DND-41 (cell line): ENCODE results near the gene BACE1.
"Not testable (repeated sequence)": the region's sequence is repeated elsewhere in the genome, so short reads cannot be mapped to it uniquely, and the experiment has no call there.

Experiments
- ATAC-seq: fragments of 200-7000 bp; cut with Tn5 transposase; 3 replicates; pipeline ENCODE4 v1.9.1; 2021; ENCODE audit warnings: low read depth; ENCODE audit not compliant: insufficient read depth
- DNase-seq: peaks from one replicate; pipeline ENCODE4 v3.0.0-alpha.2; 2020
- H2AFZ ChIP-seq: 2 replicates; pipeline ENCODE4 v1.6.0; 2012; ENCODE audit warnings: low read depth, low read length
- H3K27ac ChIP-seq: 2 replicates; pipeline ENCODE4 v1.5.1; 2012; ENCODE audit warnings: low read length, inconsistent platforms
- H3K27me3 ChIP-seq: fragments of 200-600 bp; sonication (generic); 2 replicates; pipeline ENCODE4 v1.6.0; 2012; ENCODE audit warnings: low read length, mild to moderate bottlenecking, inconsistent platforms; ENCODE audit not compliant: insufficient read depth, poor library complexity
- H3K36me3 ChIP-seq: 2 replicates; pipeline ENCODE4 v1.5.1; 2012; ENCODE audit warnings: low read length, inconsistent platforms; ENCODE audit not compliant: insufficient read depth
- H3K4me1 ChIP-seq: 2 replicates; pipeline ENCODE4 v1.5.1; 2012; ENCODE audit warnings: mild to moderate bottlenecking, low read length; ENCODE audit not compliant: insufficient read depth
- H3K4me2 ChIP-seq: 2 replicates; pipeline ENCODE4 v1.6.0; 2012; ENCODE audit warnings: mild to moderate bottlenecking, moderate library complexity, low read length, inconsistent platforms; ENCODE audit not compliant: insufficient read depth
- H3K4me3 ChIP-seq, 2 experiments: fragments of 200-600 bp in 1 of 2; shearing (Covaris generic) in 1 of 2; 2 replicates each; pipeline ENCODE4 v1.5.1; 2012 to 2016; ENCODE audit warnings: inconsistent platforms in 2 of 2, low read length in 2 of 2, mild to moderate bottlenecking in 2 of 2, low read depth in 1 of 2, moderate library complexity in 1 of 2
- H3K79me2 ChIP-seq: 2 replicates; pipeline ENCODE4 v1.6.0; 2012; ENCODE audit warnings: low read length, inconsistent platforms; ENCODE audit not compliant: insufficient read depth
- H3K9ac ChIP-seq: 2 replicates; pipeline ENCODE4 v1.6.0; 2012; ENCODE audit warnings: low read depth, mild to moderate bottlenecking, inconsistent platforms, low read length, moderate library complexity
- H3K9me3 ChIP-seq: 2 replicates; pipeline ENCODE4 v1.5.1; 2012; ENCODE audit warnings: low read length, moderate library complexity, mild to moderate bottlenecking, inconsistent platforms; ENCODE audit not compliant: insufficient read depth, severe bottlenecking
- H4K20me1 ChIP-seq: 2 replicates; pipeline ENCODE4 v1.6.0; 2012; ENCODE audit warnings: low read length; ENCODE audit not compliant: insufficient read depth
- CTCF ChIP-seq: IDR thresholded peaks from 2 replicates; pipeline ENCODE4 v1.5.1; 2012; ENCODE audit warnings: borderline replicate concordance, low read length, moderate library complexity, mild to moderate bottlenecking; ENCODE audit not compliant: poor library complexity, severe bottlenecking; ENCODE audit errors: extremely low read depth
- EZH2 ChIP-seq: IDR thresholded peaks from 3 replicates; pipeline ENCODE4 v1.6.1; 2012; ENCODE audit warnings: borderline replicate concordance, low read depth, mild to moderate bottlenecking, moderate library complexity, low read length, inconsistent platforms; ENCODE audit not compliant: severe bottlenecking

Gene BACE1

GRCh38 chr11:117269856-117270255 lies 46.2 kb downstream of the BACE1 start:
- no peak overlapping the region for H3K4me2 ChIP-seq
- H3K36me3 ChIP-seq = peaks cover 6% of the 10 kb centered on the region; the same call in 1 of the 2 replicates
- no peaks in the 10 kb centered on the region for H3K27me3 ChIP-seq
- no peak overlapping the region for H3K4me3 ChIP-seq
- no peaks in the 10 kb centered on the region for H3K9me3 ChIP-seq
- ATAC-seq (no peak), DNase-seq (no peak)
- H3K4me1 ChIP-seq = no peaks in the 10 kb centered on the region
- TF ChIP-seq CTCF = no peak
- TF ChIP-seq EZH2 = no peak
- no peak overlapping the region for H3K9ac ChIP-seq
- no peak overlapping the region for H2AFZ ChIP-seq
- H3K79me2 ChIP-seq = no peaks in the 10 kb centered on the region
- H3K27ac ChIP-seq = no peak overlapping the region
- no peaks in the 10 kb centered on the region for H4K20me1 ChIP-seq

GRCh38 chr11:117265745-117266144 lies 50.3 kb downstream of the BACE1 start:
- TF ChIP-seq EZH2 (no peak), CTCF (no peak)
- no peak overlapping the region for H3K27ac ChIP-seq
- DNase-seq (no peak), ATAC-seq (no peak)
- H3K36me3 ChIP-seq = peaks cover 12% of the 10 kb centered on the region; the same call in 1 of the 2 replicates
- H3K9me3 ChIP-seq = no peaks in the 10 kb centered on the region
- H2AFZ ChIP-seq = no peak overlapping the region
- no peak overlapping the region for H3K9ac ChIP-seq
- no peak overlapping the region for H3K4me3 ChIP-seq
- H3K4me2 ChIP-seq = no peak overlapping the region
- no peaks in the 10 kb centered on the region for H3K79me2 ChIP-seq
- no peaks in the 10 kb centered on the region for H3K4me1 ChIP-seq
- H3K27me3 ChIP-seq = no peaks in the 10 kb centered on the region
- H4K20me1 ChIP-seq = no peaks in the 10 kb centered on the region

- not testable (repeated sequence) for H3K9me3 ChIP-seq, H3K27me3 ChIP-seq, H2AFZ ChIP-seq, H4K20me1 ChIP-seq, H3K4me2 ChIP-seq, ATAC-seq, H3K4me3 ChIP-seq, H3K9ac ChIP-seq, H3K4me1 ChIP-seq, DNase-seq, H3K27ac ChIP-seq, H3K79me2 ChIP-seq
- peaks cover 16% of the 10 kb centered on the region; the same call in 1 of the 2 replicates for H3K36me3 ChIP-seq
Measured at GRCh38 chr11:117264624-117265323, 51.3 kb downstream of the BACE1 start.

- H3K4me2 ChIP-seq = no peak overlapping the region
- DNase-seq (no peak), ATAC-seq (no peak)
- no peak overlapping the region for H2AFZ ChIP-seq
- no peak overlapping the region for H3K9ac ChIP-seq
- TF ChIP-seq CTCF (no peak), EZH2 (no peak)
- no peaks in the 10 kb centered on the region for H4K20me1 ChIP-seq
- H3K79me2 ChIP-seq = no peaks in the 10 kb centered on the region
- H3K4me3 ChIP-seq = no peak overlapping the region
- H3K36me3 ChIP-seq = peaks cover 19% of the 10 kb centered on the region; the same call in 1 of the 2 replicates
- H3K27ac ChIP-seq = no peak overlapping the region
- no peaks in the 10 kb centered on the region for H3K9me3 ChIP-seq
- H3K4me1 ChIP-seq = no peaks in the 10 kb centered on the region
- no peaks in the 10 kb centered on the region for H3K27me3 ChIP-seq
Measured at GRCh38 chr11:117259417-117259816, 56.6 kb downstream of the BACE1 start.
